ENCODE results near the gene JAGN1. TPM values are rescaled to one million over a fixed set of nuclear protein-coding genes. Genes with fewer than 3 reads are reported as not detected.
"Not testable (repeated sequence)": the region's sequence is repeated elsewhere in the genome, so short reads cannot be mapped to it uniquely, and the experiment has no call there.

The JAGN1 gene
- polyA plus RNA-seq, 6 donors from 2014 or later = 53.2 to 70.4 (median 59.7) TPM

- not testable (repeated sequence) for H3K4me3 Mint-ChIP-seq; DNase-seq; ATAC-seq (ENCODE audit: low read depth in 2 of 2); H3K27ac Mint-ChIP-seq; H3K4me1 Mint-ChIP-seq; H3K9me3 Mint-ChIP-seq; H3K36me3 Mint-ChIP-seq
- peaks cover 0 to 23% (median 0%) of the 10 kb centered on the region in 3 donors for H3K27me3 Mint-ChIP-seq
Measured at GRCh38 chr3:9876255-9876654, 14.2 kb upstream of the JAGN1 start.

DNA sequence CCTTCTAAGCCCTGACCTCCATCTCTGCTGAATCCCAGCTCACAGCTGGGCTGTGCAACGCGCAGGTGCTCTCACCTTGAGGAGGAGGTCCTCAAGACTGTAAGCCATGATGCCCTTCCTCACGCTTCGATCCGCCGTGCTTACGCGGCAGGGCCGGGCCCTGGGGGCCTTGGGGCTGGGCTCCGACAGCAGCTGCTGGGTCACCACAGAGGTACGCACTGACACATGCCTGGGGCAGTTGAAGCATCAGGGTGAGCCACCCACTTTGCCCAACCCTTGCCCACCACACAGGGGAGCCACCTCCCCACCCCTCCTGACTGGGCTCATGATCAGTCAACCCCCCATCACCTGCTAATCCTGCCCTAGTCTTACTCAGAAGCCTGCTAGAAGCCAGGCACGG is 13.4 kb upstream of the JAGN1 start:
- Mint-ChIP-seq H3K27ac (no peak overlapping the region), H3K9me3 (no peaks in the 10 kb centered on the region), H3K4me1 (no peaks in the 10 kb centered on the region), H3K27me3 (peaks cover 0 to 23% (median 0%) of the 10 kb centered on the region in 3 donors), H3K36me3 (no peaks in the 10 kb centered on the region), H3K4me3 (no peak overlapping the region)
- ATAC-seq (ENCODE audit: low read depth in 2 of 2) = peak in 1 of 2 donors; percentile 44
- DNase-seq = no peak

DNA sequence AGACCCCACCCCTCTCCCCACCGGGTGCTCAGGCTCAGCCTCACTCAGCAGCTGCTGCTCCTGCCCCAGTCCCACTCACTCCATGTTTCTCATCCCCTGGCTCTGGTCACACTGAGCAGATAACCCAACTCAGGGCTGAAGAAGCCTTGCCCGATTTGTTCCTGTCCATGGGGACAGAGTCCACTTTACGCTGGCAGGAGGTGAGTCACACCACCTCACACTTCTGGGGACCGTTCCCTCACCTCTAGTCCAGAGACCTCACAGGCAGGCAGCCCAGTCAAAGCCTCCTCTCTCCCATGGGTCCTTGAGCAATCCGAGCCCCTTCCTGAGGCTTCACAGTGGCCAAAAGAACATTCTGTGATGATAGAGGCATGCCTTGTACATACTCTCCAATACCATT is 11.7 kb upstream of the JAGN1 start:
- Mint-ChIP-seq H3K27ac (no peak overlapping the region), H3K9me3 (no peaks in the 10 kb centered on the region), H3K4me1 (no peaks in the 10 kb centered on the region), H3K4me3 (peak overlapping the region in 1 of 8 donors; percentile 67), H3K36me3 (no peaks in the 10 kb centered on the region), H3K27me3 (peaks cover 0 to 18% (median 0%) of the 10 kb centered on the region in 3 donors)
- no peak for ATAC-seq (ENCODE audit: low read depth in 2 of 2)
- no peak for DNase-seq

DNA sequence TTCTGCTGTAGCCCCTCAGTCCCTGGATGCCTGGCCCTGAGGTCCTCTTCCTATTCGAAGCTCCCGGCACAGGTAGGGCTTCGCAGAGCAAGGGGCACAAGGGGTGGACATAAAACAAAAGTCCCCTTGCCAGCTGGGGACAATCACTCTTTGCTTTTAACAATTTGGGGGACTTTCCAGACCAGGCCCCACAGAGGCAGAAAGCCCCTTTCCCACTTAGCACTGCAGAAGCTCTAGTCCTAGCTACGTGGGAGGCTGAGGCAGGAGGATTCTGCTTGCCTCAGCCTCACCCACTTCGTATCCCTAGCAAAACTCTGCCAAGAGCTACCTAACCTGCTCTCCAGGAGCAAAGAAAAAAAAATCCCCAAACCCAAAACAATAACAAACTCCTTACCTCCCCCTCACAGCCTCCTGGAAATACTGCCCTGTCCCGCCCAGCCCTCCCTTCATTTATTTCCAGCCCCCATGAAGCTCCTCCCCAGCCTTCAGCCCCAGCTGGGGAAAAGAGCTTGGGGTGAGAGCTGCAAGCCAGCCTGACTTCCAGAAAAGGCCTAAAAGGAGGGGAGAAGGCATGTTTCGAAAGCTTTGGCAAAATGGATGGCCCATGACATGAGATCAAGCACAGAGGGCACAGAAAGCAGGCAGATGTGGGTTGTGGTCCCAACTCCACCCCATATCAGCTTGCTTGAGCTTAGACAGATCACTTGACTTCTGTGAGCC is 10.4 kb upstream of the JAGN1 start, which contains the start of gene CIDEC:
TSS of gene CIDEC (minus strand) at position 424 of the 720 bp plus-strand sequence. CDS start 1,767 bp downstream, outside the sequence.
- H3K4me3 Mint-ChIP-seq = peak within 1 kb of the TSS in 1 of 8 donors; percentile 15
- H3K4me1 Mint-ChIP-seq = no peaks in the 10 kb centered on the region
- H3K9me3 Mint-ChIP-seq = no peaks in the 10 kb centered on the region
- ATAC-seq (ENCODE audit: low read depth in 2 of 2) (no peak), DNase-seq (no peak)
- H3K36me3 Mint-ChIP-seq = no peaks in the 10 kb centered on the region
- H3K27me3 Mint-ChIP-seq = peaks cover 0 to 18% (median 0%) of the 10 kb centered on the region in 3 donors
- H3K27ac Mint-ChIP-seq = no peak within 1 kb of the TSS

DNA sequence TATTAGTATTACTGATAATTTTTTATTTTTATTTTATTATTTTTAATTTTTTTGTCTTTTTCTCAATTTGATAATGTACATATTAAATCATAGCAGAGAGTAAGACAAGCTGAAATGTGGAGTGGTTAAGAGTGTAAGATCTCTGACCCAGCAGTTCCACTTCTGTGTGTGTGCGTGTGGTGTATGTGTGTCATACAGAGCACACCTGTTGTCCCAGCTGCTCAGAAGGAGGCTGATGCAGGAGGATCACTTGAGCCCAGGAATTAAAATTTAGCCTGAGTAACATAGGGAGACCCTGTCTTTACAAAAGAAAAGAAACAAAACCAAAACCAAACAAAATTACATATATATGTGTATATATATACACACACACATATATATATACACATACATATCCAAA is 9.0 kb upstream of the JAGN1 start:
- Mint-ChIP-seq H3K27me3 (peaks cover 0 to 13% (median 0%) of the 10 kb centered on the region in 3 donors), H3K4me3 (no peak overlapping the region), H3K36me3 (no peaks in the 10 kb centered on the region), H3K27ac (no peak overlapping the region), H3K4me1 (no peaks in the 10 kb centered on the region), H3K9me3 (no peaks in the 10 kb centered on the region)
- DNase-seq = no peak
- ATAC-seq (ENCODE audit: low read depth in 2 of 2) = no peak

DNA sequence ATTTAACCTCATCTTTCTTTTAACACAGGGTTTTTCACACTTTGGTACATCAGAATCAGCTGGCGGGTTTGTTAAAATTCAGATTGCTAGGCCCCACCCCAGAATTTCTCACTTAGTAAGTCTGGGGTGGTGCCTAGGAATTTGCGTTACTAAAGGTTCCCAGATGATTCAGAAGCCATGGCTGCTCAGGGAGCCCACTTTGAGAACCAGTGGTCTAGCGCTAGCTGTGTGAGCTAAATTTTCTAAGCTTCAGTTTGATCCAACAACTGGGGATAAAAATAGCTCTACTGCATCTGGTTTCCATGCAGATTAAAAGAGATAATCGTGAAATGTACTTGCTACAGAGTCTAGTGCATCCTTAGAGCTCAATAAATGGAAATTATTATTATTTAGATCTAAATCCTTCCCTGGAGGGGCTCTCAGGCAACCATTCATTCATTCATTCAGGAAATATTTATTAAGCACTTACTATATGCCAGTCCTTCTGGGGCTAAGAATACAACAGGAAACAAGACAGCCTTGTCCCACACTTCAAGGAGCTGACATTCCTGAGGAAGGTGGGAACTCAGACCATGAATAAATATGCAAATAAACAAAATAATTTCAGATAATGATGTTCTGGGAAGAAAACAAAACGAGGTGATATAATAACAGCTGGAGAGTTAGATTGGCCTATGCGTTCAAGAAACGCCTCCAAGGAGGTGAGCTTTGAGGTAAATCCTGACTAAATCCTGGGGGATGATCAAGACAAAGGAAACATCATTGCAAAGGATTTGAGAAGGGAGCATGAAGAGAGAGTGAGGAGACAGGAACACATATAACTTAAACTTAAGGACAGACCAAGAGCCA is 6.5 kb upstream of the JAGN1 start:
- Mint-ChIP-seq H3K27ac (no peak overlapping the region), H3K27me3 (peaks cover 0 to 13% (median 0%) of the 10 kb centered on the region in 3 donors), H3K4me3 (peak overlapping the region in 2 of 8 donors; percentile 1 to 54), H3K4me1 (peaks cover 0 to 4% (median 0%) of the 10 kb centered on the region in 3 donors), H3K9me3 (no peaks in the 10 kb centered on the region), H3K36me3 (no peaks in the 10 kb centered on the region)
- ATAC-seq (ENCODE audit: low read depth in 2 of 2) (no peak), DNase-seq (no peak)

DNA sequence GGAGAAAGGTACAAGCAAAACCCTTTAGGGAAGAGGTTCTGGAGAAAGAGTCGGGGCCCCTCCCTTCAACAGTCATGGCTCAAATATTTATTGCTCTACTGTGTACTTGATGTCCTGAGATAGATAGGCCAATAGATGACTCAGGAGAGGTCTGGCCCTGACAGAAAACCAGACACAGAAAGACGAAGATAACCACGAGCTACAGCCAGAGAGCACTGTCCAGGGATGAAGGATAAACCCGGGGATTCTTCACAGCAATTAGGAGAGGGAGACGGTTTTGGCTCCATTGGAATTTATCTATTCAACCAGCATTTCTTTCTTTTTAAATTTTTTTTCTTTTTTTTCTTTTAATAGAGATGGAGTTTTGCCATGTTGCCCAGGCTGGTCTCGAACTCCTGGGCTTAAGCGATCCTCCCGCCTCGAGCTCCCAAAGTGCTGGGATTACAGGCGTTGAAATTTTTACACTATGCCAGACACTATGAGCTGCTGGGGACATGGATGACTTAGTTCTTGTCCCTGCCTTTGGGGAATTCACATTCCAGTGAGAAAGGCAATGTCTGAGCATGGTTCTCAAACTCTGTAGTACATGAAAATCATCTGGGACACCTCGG is 5.8 kb upstream of the JAGN1 start:
- peaks cover 0 to 4% (median 0%) of the 10 kb centered on the region in 3 donors for H3K4me1 Mint-ChIP-seq
- no peaks in the 10 kb centered on the region for H3K9me3 Mint-ChIP-seq
- no peaks in the 10 kb centered on the region for H3K36me3 Mint-ChIP-seq
- peaks cover 0 to 10% (median 0%) of the 10 kb centered on the region in 3 donors for H3K27me3 Mint-ChIP-seq
- ATAC-seq (ENCODE audit: low read depth in 2 of 2) (no peak), DNase-seq (no peak)
- peak overlapping the region in 1 of 6 donors; percentile 12 for H3K27ac Mint-ChIP-seq
- peak overlapping the region in 1 of 8 donors; percentile 1 for H3K4me3 Mint-ChIP-seq

DNA sequence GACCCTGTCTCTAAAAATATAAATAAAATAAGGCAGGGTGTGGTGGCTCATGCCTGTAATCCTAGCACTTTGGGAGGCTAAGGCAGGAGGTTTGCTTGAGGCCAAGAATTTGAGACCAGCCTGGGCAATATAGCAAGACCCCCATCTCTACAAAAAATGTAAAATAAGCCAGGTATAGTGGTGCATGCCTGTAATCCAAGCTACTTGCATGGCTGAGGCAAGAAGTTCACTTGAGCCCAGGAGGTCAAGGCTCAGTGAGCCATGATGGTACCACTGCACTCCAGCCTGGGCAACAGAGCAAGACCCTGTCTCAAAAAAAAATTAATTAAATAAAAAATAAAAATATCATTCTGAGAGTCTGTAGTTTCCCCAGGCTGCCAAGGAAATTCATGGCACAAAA is 4.1 kb upstream of the JAGN1 start:
- Mint-ChIP-seq H3K36me3 (peaks cover 0 to 4% of the 10 kb centered on the region in 2 donors), H3K9me3 (no peaks in the 10 kb centered on the region), H3K4me1 (peaks cover 5 to 15% (median 13%) of the 10 kb centered on the region in 3 donors), H3K27ac (no peak overlapping the region), H3K4me3 (no peak overlapping the region), H3K27me3 (no peaks in the 10 kb centered on the region)
- ATAC-seq (ENCODE audit: low read depth in 2 of 2) (no peak), DNase-seq (no peak)

- DNase-seq (no peak), ATAC-seq (ENCODE audit: low read depth in 2 of 2) (no peak)
- H3K27ac Mint-ChIP-seq = peak overlapping the region in 1 of 6 donors; percentile 38
- H3K4me1 Mint-ChIP-seq = peaks cover 12 to 23% (median 22%) of the 10 kb centered on the region in 3 donors
- H3K36me3 Mint-ChIP-seq = peaks cover 4% of the 10 kb centered on the region in 2 donors
- peaks cover 0 to 2% (median 0%) of the 10 kb centered on the region in 7 donors for H3K9me3 Mint-ChIP-seq
- H3K27me3 Mint-ChIP-seq = no peaks in the 10 kb centered on the region
- peak overlapping the region in 1 of 8 donors; percentile 9 for H3K4me3 Mint-ChIP-seq
Measured at GRCh38 chr3:9887480-9887879, 2.9 kb upstream of the JAGN1 start.

DNA sequence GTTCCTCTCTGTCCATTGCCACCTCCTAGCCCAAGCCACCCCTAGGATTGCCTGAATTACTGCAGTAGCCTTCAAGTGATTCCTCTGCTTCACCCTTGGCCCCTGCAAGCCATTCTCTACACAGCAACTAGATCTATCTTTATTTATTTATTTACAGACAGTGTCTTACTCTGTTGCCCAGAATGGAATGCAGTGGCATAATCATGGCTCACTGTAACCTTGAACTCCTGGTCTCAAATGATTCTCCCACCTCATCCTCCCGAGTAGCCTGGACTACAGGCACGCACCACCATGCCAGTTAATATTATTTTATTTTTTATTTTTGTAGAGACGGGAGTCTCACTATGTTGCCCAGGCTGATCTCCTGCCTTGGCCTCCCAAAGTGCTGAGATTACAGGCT is 1.9 kb upstream of the JAGN1 start:
- DNase-seq = no peak
- Mint-ChIP-seq H3K9me3 (peaks cover 0 to 2% (median 0%) of the 10 kb centered on the region in 7 donors), H3K27me3 (no peaks in the 10 kb centered on the region), H3K27ac (peak overlapping the region in 4 of 6 donors; percentile 12 to 62 (median 47)), H3K36me3 (peaks cover 4 to 12% of the 10 kb centered on the region in 2 donors), H3K4me3 (peak overlapping the region in 2 of 8 donors; percentile 77 to 99), H3K4me1 (peaks cover 20 to 31% (median 30%) of the 10 kb centered on the region in 3 donors)
- ATAC-seq (ENCODE audit: low read depth in 2 of 2) = no peak

DNA sequence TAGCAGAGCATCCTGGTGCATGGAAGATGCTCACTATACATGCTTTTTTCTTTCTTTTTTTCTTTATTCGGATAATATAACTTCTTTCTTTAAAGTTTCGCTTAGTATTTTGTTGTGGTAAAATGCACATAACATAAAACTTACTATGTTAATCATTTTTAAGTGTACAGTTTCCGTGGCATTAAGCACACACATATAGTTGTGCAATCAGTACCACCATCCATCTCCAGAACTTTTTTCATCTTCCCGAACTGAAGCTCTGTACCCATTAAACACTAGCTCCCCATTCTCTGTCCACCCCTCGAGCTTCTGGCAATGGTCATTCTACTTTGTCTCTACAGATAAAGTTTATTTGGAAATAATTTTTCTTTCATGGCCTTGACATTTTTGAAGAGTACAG is 1.0 kb upstream of the JAGN1 start:
- H3K4me1 Mint-ChIP-seq = peaks cover 27 to 40% (median 35%) of the 10 kb centered on the region in 3 donors
- ATAC-seq (ENCODE audit: low read depth in 2 of 2) (no peak), DNase-seq (no peak)
- peaks cover 0 to 2% (median 0%) of the 10 kb centered on the region in 7 donors for H3K9me3 Mint-ChIP-seq
- no peaks in the 10 kb centered on the region for H3K27me3 Mint-ChIP-seq
- peak overlapping the region in 3 of 6 donors; percentile 56 to 100 (median 98) for H3K27ac Mint-ChIP-seq
- H3K36me3 Mint-ChIP-seq = peaks cover 4 to 12% of the 10 kb centered on the region in 2 donors
- H3K4me3 Mint-ChIP-seq = peak overlapping the region in 5 of 8 donors; percentile 89 to 99 (median 98)

GRCh38 chr3:9891072-9891622 is 737 bp downstream of the JAGN1 start:
- DNase-seq = no peak
- peaks cover 36 to 52% (median 43%) of the 10 kb centered on the region in 3 donors for H3K4me1 Mint-ChIP-seq
- no peak for ATAC-seq (ENCODE audit: low read depth in 2 of 2)
- H3K4me3 Mint-ChIP-seq = peak overlapping the region; percentile 89 to 100 (median 98)
- peak overlapping the region; percentile 98 to 100 (median 100) for H3K27ac Mint-ChIP-seq
- no peaks in the 10 kb centered on the region for H3K27me3 Mint-ChIP-seq
- peaks cover 10 to 12% of the 10 kb centered on the region in 2 donors for H3K36me3 Mint-ChIP-seq
- peaks cover 0 to 2% (median 0%) of the 10 kb centered on the region in 7 donors for H3K9me3 Mint-ChIP-seq

DNA sequence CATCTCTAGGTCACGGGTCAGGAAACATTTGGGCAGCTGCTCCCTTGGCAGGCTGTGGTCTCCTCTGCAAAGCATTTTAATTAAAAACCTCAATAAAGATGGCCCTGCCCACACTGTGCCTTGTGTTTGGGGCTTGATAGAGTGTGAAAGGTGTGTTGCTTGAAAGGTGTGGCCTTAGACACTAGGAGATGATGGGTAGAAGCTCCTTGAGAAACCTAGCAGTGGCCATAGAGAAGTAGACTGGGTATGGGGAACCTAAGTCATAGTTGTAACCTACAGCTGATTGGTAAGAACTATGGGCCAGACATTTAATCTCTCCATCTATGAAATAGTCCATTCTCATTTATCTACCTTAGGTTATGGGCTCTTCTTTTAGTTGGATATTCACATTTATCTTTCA is 3.3 kb downstream of the JAGN1 start:
- Mint-ChIP-seq H3K36me3 (peaks cover 10 to 12% of the 10 kb centered on the region in 2 donors), H3K4me1 (peaks cover 45 to 64% (median 60%) of the 10 kb centered on the region in 3 donors), H3K27ac (peak overlapping the region; percentile 54 to 98 (median 90)), H3K9me3 (peaks cover 0 to 2% (median 0%) of the 10 kb centered on the region in 7 donors), H3K4me3 (peak overlapping the region in 2 of 8 donors; percentile 25 to 29), H3K27me3 (no peaks in the 10 kb centered on the region)
- no peak for DNase-seq
- no peak for ATAC-seq (ENCODE audit: low read depth in 2 of 2)
